ENCODE measurements around the gene USF2. TPM values are rescaled to one million over a fixed set of nuclear protein-coding genes. Genes with fewer than 3 reads are reported as not detected.

USF2 gene
- total and polyA plus RNA-seq, 2 of the 8 experiments (the other 6 are each of a cell fraction or from before 2014, with no cell fraction given) = 74.1 to 109 TPM

- CTCF ChIA-PET (ENCODE audit: partially characterized antibody) = interaction anchor here (1.0 kb wide), 1 partner anchor 51 kb away, joined by 3 read pairs; no protein-coding TSS in a partner anchor
- no peak overlapping the region for H3K9ac ChIP-seq (replicated peaks in 1 of 4; ENCODE audit: extremely low read depth in 1 of 4, low read depth in 3 of 4, low read length in 3 of 4)
Measured at GRCh38 chr19:35276706-35277281, 8.0 kb downstream of the USF2 start.

More at GRCh38 chr19:35276706-35277281, 8.0 kb downstream of the USF2 start:
- FAIRE-seq (no peak), DNase-seq (ENCODE audit: low read depth in 1 of 2, low spot score in 2 of 2) (no peak)
- H2BK12ac ChIP-seq (ENCODE audit: low read depth, low read length) = no peak overlapping the region
- no peaks in the 10 kb centered on the region for H3K23me2 ChIP-seq (ENCODE audit: low read depth, low read length)
- H3K79me1 ChIP-seq (ENCODE audit: low read depth, low read length) = no peaks in the 10 kb centered on the region
- H3K23ac ChIP-seq (ENCODE audit: insufficient read length) = no peak overlapping the region
- no peak overlapping the region for H3K27ac ChIP-seq (ENCODE audit: low read depth, low read length)
- TF ChIP-seq ASH2L (IDR thresholded peaks at IDR 0.05; ENCODE audit: low read length) (no peak), SP4 (IDR thresholded peaks at IDR 0.05; ENCODE audit: low read length) (no peak), SUZ12 (IDR thresholded peaks at IDR 0.05; ENCODE audit: low read length) (no peak), RXRA (IDR thresholded peaks at IDR 0.05; ENCODE audit: insufficient read depth, low read depth, low read length) (no peak), MAX (IDR thresholded peaks at IDR 0.05) (no peak), NANOG (IDR thresholded peaks at IDR 0.05; ENCODE audit: insufficient read depth, low read depth, low read length, poor library complexity, severe bottlenecking) (no peak), EGR1 (IDR thresholded peaks at IDR 0.05; ENCODE audit: borderline replicate concordance, low read depth, low read length) (no peak), CTBP2 (IDR thresholded peaks at IDR 0.05; ENCODE audit: borderline replicate concordance, insufficient read depth, insufficient read length, low read length) (no peak), PHF8 (conservative IDR thresholded peaks at IDR 0.05; ENCODE audit: low read depth, low read length) (no peak)
- H3K79me2 ChIP-seq (ENCODE audit: control insufficient read depth in 1 of 2, insufficient read depth in 2 of 2, low read length in 2 of 2) = no peaks in the 10 kb centered on the region
- no peaks in the 10 kb centered on the region for H3K27me3 ChIP-seq (replicated peaks in 1 of 4; ENCODE audit: control insufficient read depth in 3 of 4, extremely low read depth in 1 of 4, insufficient read depth in 3 of 4, low read length in 3 of 4)
- no peak overlapping the region for H2AFZ ChIP-seq (ENCODE audit: low read length)
- H3K4me2 ChIP-seq (ENCODE audit: insufficient read depth in 1 of 2, low read depth in 2 of 2, low read length in 2 of 2) = no peak overlapping the region
- no peak overlapping the region for H3K18ac ChIP-seq (ENCODE audit: extremely low read depth, low read length)
- no peaks in the 10 kb centered on the region for H3K9me3 ChIP-seq (ENCODE audit: insufficient read depth in 2 of 2, low read depth in 1 of 2, low read length in 1 of 2)
- POLR2A ChIA-PET (ENCODE audit: partially characterized antibody) = interaction anchor here (0.6 to 1.6 kb wide), 7 partner anchors 13 to 598 kb away, joined by 3 to 4 read pairs (median 3); no protein-coding TSS in a partner anchor
- H3K4me1 ChIP-seq (replicated peaks in 1 of 4; ENCODE audit: control insufficient read depth in 3 of 4, insufficient read depth in 4 of 4, low read length in 3 of 4) = no peaks in the 10 kb centered on the region; a peak in 1 of 7 replicates
- WGBS, 2 experiments (ENCODE audit: extremely low coverage in 1 of 2, insufficient coverage in 1 of 2, insufficient read length in 1 of 2, insufficient replicate concordance in 2 of 2, low coverage in 1 of 2, low lambda C conversion rate in 2 of 2, missing lambda C conversion rate in 1 of 2) = 92% methylated on average over 22 of the region's 28 CpGs; no CpG with 5 or more reads in 1 of the 2 experiments
- H3K4me3 ChIP-seq (ENCODE audit: extremely low read depth in 1 of 4, insufficient read depth in 2 of 4, low read depth in 3 of 4, low read length in 4 of 4) = no peak overlapping the region
- no peak overlapping the region for H4K8ac ChIP-seq (ENCODE audit: extremely low read depth, insufficient read depth, low read length)
- no peak overlapping the region for H3K14ac ChIP-seq (ENCODE audit: insufficient read length)
- no peak overlapping the region for H3K4ac ChIP-seq (replicated peaks; ENCODE audit: insufficient read length, low read depth, low read length)
- no peak overlapping the region for H4K91ac ChIP-seq (replicated peaks; ENCODE audit: insufficient read length, low read length)
- peaks cover 0 to 4% of the 10 kb centered on the region in 2 experiments for H4K20me1 ChIP-seq (replicated peaks in 1 of 2; ENCODE audit: control insufficient read depth in 1 of 2, insufficient read depth in 2 of 2, low read length in 2 of 2)
- H2BK120ac ChIP-seq (replicated peaks; ENCODE audit: low read depth, low read length) = no peak overlapping the region
- no peak overlapping the region for H3K56ac ChIP-seq (replicated peaks; ENCODE audit: insufficient read length, low read depth, low read length)
- no peak overlapping the region for H2BK20ac ChIP-seq (ENCODE audit: low read length)
- no peak overlapping the region for H4K5ac ChIP-seq (ENCODE audit: insufficient read length, low read depth, low read length)
- H2BK5ac ChIP-seq (ENCODE audit: low read depth, low read length) = no peak overlapping the region
- no peak overlapping the region for H2BK15ac ChIP-seq (ENCODE audit: low read length)
- peaks cover 7 to 13% (median 9%) of the 10 kb centered on the region in 4 experiments; a peak in 6 of 8 replicates for H3K36me3 ChIP-seq (ENCODE audit: control insufficient read depth in 2 of 4, insufficient read depth in 4 of 4, low read length in 3 of 4)
- no peak overlapping the region for H2AK5ac ChIP-seq (ENCODE audit: low read depth, low read length)

All from H1 (cell line).